NCI-H748 treated with DMSO at 0.1 percent for 48 hours (cell line): ENCODE data around the gene LRRC27.
"Not testable (repeated sequence)": the region's sequence is repeated elsewhere in the genome, so short reads cannot be mapped to it uniquely, and the experiment has no call there.

ENCODE experiments used
- DNase-seq: peaks from one replicate; lab custom pipeline; 2025; lab: John Stamatoyannopoulos, UW

The LRRC27 gene

GRCh38 chr10:132374612-132375011, 42.6 kb downstream of the LRRC27 start:
- no peak for DNase-seq

GRCh38 chr10:132375116-132375794, 43.3 kb downstream of the LRRC27 start:
- no peak for DNase-seq

GRCh38 chr10:132375795-132376297, 43.9 kb downstream of the LRRC27 start:
- DNase-seq: no peak

- no peak for DNase-seq
These were observed 44.4 kb downstream of the LRRC27 start for GRCh38 chr10:132376394-132376851.

GRCh38 chr10:132377326-132377725, 45.3 kb downstream of the LRRC27 start:
- DNase-seq: no peak

GRCh38 chr10:132379026-132379425, 47.0 kb downstream of the LRRC27 start:
- DNase-seq: not testable (repeated sequence)

- not testable (repeated sequence) for DNase-seq
These were observed 49.0 kb downstream of the LRRC27 start for GRCh38 chr10:132380986-132381385.

GRCh38 chr10:132381741-132382140, 49.7 kb downstream of the LRRC27 start:
- no peak for DNase-seq

- no peak for DNase-seq
These were observed 50.4 kb downstream of the LRRC27 start for GRCh38 chr10:132382231-132382922.

- DNase-seq: no peak
These were observed 51.1 kb downstream of the LRRC27 start for GRCh38 chr10:132383101-132383500.

GRCh38 chr10:132383751-132384196, 51.8 kb downstream of the LRRC27 start:
- no peak for DNase-seq

GRCh38 chr10:132384618-132385388, 52.8 kb downstream of the LRRC27 start:
- DNase-seq: no peak

- no peak for DNase-seq
These were observed 53.3 kb downstream of the LRRC27 start for GRCh38 chr10:132385389-132385667.

- no peak for DNase-seq
These were observed 53.9 kb downstream of the LRRC27 start for GRCh38 chr10:132385721-132386418.

- DNase-seq: no peak
These were observed 54.4 kb downstream of the LRRC27 start for GRCh38 chr10:132386419-132386831.

GRCh38 chr10:132386896-132387295, 54.9 kb downstream of the LRRC27 start:
- not testable (repeated sequence) for DNase-seq

GRCh38 chr10:132387764-132388210, 55.8 kb downstream of the LRRC27 start:
- DNase-seq: no peak

- no peak for DNase-seq
These were observed 57.0 kb downstream of the LRRC27 start for GRCh38 chr10:132388891-132389432.

- DNase-seq: no peak
These were observed 57.6 kb downstream of the LRRC27 start for GRCh38 chr10:132389433-132390169.

GRCh38 chr10:132390170-132390920, 58.4 kb downstream of the LRRC27 start:
- no peak for DNase-seq
